Globus pallidus (tissue), 1 donor: Measurements from ENCODE around the gene HPSE2.

ENCODE experiments used
- DNase-seq: peaks from one replicate; pipeline ENCODE4 v3.0.0-alpha.2; 2015; ENCODE audit warnings: low spot score

Gene HPSE2

GRCh38 chr10:98461500-98461842 is 774.2 kb downstream of the HPSE2 start:
- no peak for DNase-seq

DNA sequence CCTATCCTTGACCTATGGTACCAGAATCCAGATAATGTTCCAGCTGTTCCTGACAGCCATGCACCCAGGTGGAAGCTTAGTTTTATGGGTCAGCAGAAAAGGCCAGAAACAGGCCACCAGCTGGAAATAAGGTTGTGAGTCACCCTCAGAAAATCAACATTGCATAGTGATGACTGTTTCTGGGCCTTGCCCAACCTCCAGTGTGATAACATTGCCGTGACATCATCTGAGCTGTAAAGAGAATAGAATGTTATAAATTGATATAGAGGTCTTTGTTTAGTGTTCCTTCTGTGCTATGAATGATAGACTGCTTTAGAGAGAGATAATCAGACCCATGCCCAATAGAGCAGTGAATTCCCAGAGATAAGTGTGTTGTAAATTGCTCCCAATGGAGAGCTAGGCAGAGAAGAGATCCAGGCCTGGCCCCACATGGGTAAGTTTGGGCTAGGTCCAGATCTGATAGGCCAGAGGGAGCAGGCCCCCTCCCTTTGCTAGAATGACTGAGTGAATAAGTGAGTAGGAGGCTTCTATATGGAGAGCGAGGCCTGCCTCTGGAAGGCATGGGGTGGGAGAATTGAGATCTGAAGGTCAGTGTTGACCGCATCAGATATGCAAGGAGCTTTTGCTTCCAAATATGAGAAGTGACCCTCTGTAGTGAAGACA is 774.7 kb downstream of the HPSE2 start:
- DNase-seq: no peak

- DNase-seq: no peak
These were observed 776.6 kb downstream of the HPSE2 start for GRCh38 chr10:98458809-98459784.

GRCh38 chr10:98457721-98458120 is 777.9 kb downstream of the HPSE2 start:
- DNase-seq: no peak

GRCh38 chr10:98456686-98457482 is 778.8 kb downstream of the HPSE2 start:
- peak; percentile 25 for DNase-seq

DNA sequence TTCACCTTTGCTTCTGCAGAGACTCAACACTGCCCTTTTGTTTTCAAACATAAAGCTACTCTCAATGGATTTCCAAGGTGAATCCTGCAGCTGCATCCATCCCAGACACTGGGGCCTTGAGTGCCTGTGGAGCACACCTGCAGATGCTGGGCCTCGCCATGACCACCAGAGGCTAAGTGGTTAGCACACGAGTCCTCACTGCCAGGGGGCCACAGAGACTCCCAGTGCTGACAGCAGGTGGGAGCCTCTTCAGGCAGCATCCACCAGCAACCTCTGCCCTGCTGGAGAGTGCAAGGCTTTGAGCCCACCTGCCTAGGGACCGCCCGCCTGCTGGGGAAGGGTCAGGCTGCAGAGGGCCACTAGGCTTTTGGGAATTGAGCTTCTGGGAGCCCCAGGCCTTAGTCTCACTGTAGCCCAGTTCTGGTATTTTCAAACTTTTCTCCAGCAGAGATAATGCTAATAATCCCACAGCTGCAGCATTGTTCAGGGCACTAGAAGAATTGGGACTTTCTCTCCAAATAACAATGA is 779.5 kb downstream of the HPSE2 start:
- DNase-seq: peak; percentile 31

DNA sequence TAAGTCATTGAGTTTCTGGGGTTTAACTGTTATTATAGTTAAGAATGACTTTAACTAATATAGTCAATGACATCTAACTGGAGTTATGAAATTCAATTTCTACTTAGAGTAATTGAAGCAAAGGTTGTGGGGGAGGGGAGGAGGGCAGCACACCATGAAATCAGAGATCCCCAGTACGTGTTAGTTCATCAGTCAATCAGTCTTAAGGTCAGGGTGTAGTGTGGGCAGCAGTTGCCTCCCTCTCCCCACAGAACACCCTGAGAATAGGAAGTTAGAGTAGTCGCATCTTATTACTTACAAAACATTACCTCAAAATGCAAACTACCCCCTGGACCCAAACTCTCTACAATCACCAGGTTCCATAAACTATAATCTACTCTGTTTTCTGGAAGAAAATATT is 781.9 kb downstream of the HPSE2 start:
- DNase-seq: no peak

DNA sequence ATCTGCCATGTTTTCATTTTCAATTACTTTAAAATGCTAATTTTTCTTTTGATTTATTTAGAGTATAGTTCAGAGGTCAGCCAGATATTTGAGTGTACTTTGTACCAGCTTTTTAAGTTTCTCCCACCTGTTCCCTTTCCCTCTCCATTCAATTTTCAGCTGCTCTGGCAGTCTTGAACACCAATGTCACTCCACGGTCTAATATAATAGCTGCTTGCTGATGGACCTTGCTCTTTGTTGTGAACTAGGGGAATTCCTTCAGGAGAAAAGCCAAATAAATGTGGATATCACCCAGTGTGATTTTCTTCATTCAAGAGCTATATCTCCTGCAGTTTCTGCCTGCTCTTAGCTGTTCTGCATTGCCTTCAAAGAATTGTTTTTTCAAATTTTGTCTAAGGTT is 785.0 kb downstream of the HPSE2 start:
- DNase-seq: no peak

DNA sequence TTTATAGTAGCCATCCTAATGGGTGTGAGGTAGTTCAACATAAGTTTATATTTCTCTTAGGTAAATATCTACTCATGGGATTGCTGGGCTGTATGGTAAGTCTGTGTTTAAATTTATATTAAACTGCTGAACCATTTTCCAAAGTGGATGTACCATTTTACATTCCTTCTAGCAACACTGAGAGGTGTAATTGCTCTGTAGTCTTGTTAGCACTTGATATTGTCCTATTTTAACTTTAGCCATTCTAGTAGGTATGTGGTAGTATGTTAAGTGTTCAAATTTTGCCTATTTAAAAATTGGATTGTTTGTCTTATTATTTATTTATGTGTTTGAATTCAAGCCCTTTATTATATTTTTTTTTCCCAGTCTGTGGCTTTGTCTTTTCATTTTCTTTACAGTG is 786.4 kb downstream of the HPSE2 start:
- DNase-seq: no peak

GRCh38 chr10:98446661-98447221 is 788.9 kb downstream of the HPSE2 start, which contains the start of gene HPS1:
Gene HPS1 (minus strand): TSS chr10:98446935. CDS start chr10:98443240, 3,695 bp downstream.
- DNase-seq: peak; percentile 66

DNA sequence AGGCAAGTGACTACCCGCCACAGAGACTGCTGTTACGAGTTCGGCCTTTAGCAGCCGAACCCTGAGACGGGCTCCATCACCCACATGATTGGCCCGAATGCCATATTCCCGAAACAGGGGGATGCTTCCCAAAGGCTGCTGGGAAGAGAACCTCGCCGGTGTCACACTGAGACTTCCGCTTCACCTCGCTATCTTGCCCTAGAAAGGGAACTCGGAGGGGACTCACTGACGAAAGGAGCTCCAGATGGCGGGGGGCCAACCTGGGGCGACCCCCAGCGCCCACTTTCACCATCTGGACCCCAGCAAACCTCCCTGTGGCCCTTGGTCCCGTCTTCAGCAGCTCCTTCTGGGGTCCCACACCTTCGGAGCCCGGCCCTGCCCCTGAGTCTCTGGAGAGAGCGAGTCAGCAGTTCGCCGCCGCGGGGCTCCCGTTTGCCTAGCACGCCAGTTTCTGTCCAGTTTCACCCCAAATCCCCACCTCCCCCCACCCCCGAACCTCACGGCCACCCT is 789.4 kb downstream of the HPSE2 start:
- DNase-seq: peak; percentile 29

DNA sequence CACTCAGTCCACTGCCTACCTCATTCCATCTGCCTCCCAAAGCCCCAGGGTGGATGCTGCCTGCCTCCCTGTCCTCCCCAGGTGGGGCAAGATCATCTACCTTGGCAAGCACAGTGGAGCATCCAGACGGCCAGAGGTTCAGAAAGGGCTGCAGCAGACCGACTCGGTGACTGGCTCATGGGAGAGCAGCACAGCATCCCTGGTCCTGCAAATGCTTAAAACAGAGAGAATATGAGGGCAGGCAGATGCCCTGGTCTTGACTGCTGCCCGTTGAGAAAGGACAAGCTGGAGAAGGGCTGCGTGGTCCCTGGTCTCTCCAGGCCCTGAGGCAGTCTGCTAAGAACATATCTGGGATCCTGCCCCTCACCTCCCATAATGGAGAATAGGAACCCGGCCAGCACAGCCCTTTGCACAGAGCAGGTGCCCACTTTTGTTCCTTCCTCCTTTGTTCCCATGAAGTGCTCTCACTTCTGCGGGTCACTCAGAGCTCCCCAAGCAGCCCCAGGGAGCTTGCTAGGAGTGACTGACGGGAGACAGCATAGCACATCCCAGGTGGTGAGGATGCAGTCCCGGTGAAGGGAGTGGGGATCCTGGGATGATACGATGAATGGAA is 790.3 kb downstream of the HPSE2 start:
- DNase-seq: no peak

DNA sequence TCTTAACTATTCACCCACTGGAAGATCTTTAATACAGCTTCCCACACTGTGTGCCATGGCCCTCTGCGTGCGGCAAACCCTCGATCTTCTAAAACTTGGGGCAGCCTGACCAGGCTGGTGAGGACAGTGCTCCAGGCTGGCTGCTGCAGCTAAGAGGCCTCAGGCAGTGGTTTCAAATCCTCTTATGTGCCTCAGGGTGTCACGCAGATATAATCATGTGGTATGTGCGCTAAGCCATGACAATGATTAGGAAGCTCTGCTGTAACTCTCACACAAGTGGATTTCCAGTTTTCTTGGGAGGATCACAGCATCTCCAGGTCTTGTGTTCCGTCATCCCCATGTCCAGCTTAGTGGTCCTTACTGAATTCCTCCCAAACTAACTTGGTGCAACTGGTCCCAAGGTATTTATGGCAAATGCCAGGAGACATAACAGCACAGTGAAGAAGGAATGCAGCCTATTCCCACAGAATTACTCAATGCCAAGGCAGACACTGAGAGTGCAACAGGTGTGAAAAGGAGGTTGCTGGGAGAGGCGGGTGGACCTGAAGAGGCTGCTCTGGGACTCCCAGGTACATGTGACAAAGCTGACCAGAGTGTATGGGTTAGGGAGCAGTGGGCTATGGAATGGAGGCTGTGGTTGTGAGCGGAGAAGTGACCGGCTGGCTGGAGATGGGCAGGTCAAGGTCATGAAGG is 791.2 kb downstream of the HPSE2 start:
- DNase-seq: peak; percentile 48

DNA sequence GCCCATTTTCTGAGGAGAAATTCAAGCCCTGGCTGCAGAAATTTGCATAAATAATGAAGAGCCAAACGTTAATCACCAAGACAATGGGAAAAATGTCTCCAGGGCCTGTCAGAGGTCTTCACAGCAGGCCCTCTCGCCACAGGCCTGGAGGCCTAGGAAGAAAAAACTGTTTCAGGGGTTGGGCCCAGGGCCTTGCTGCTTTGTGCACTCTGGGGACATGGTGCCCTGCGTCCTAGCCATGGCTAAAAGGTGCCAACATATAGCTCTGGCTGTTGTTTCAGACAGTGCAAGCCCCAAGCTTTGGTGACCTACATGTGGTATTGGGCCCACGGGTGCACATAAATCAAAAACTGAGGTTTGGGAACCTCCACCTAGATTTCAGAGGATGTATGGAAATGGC is 796.9 kb downstream of the HPSE2 start:
- no peak for DNase-seq

DNA sequence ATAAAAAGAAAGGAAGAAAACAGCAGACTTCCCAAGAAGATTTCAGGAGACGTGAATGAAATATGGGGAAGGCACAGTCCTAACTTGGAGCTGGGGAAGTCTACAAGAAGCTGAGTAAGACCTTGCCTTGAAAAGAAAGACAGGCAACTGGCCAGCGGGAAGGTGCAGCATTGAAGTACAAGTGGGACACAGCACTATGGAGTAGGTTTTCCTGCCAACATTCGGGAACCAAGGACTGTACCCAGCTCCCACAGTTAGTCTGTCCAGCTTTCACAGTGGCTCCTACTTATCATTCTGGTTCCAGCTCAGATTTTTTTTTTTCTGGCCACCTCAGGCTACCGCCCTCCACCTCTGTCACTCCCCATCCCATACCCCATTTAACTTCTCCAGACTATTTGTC is 798.9 kb downstream of the HPSE2 start:
- peak; percentile 47 for DNase-seq

DNA sequence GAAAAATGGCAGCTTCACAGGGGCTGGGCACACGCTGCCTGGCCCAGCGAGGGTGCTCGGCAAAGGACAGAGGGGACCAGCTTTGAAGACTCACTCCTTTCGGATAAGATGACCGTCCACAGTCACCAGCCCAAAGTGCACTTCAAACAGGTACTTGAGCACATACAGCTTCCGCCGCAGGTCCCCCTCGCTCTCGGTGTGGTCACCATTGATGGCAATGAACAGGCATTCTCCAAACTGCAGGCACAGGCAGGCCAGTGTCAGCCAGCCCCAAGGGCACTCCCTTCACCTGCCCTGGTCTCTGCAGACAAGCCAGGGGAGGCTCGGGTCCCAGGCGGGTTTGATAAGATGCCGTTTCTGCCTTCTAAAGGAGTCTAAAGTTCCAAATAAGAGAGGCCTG is 800.5 kb downstream of the HPSE2 start:
- no peak for DNase-seq

GRCh38 chr10:98433881-98434732 is 801.5 kb downstream of the HPSE2 start:
- DNase-seq: no peak

DNA sequence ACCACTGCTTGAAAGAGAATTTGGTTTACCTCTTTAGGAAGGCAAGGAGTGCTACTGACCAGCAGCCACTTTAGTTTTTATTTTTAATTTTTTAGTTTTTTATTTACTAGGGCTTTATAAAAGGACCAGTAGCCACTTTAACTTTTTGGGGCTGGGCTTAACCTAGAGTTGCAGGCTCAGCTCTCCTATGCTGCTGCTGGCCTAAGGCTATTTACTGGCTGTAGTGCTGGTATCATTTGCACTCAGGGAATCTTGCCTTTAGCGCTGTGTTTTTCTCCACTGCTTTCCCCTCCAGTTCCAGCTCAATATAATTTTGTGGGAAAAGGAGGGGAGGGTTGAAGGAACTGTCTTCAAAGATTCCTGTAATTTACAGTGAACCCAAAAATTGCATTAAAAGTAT is 802.3 kb downstream of the HPSE2 start:
- no peak for DNase-seq

GRCh38 chr10:98432330-98432729 is 803.3 kb downstream of the HPSE2 start:
- DNase-seq: no peak

DNA sequence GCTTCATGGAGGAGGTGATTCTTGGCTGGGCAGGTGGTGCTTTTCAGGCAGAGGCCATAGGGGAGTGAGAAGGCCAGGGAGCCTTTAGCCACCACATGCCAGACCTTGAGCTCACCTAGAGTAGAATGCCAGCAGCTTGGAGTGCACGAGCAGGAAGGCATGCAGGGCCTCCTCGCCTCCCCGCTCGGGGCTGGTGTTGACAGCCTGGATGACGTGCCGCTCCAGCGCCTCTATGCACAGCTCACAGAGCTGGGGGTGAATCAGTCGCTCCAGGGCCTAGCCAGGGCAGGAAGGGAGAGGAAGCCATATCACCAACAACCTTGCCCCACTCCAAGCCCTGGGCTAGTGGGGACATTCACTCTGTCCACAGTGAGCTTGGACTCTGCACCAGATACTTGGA is 804.6 kb downstream of the HPSE2 start:
- no peak for DNase-seq
